Measurements from ENCODE around the gene CLSTN1. TPM values are rescaled to one million over a fixed set of nuclear protein-coding genes. Genes with fewer than 3 reads are reported as not detected.

CLSTN1 gene
- total and polyA plus RNA-seq, 2 of the 13 experiments (the other 11 are each of a cell fraction or from before 2014, with no cell fraction given) = 19.7 to 29.8 TPM

- Histone ChIP-seq H2AFZ (ENCODE audit: low read length) (no peak overlapping the region), H3K4me1 (ENCODE audit: insufficient read depth, low read length) (peaks cover 6% of the 10 kb centered on the region; the same call in 1 of the 2 replicates), H3K9ac (ENCODE audit: insufficient read depth, low read depth, low read length) (no peak overlapping the region), H3K4me3 (replicated peaks in 1 of 3; ENCODE audit: insufficient read depth in 1 of 3, low read depth in 2 of 3, low read length in 3 of 3) (no peak overlapping the region), H4K20me1 (ENCODE audit: insufficient read depth, low read length) (0 out of 2 replicates have a peak, but pooled peaks cover 3% of the 10 kb centered on the region), H3K4me2 (ENCODE audit: low read depth, low read length) (no peak overlapping the region), H3K27ac (ENCODE audit: extremely low read length, insufficient read depth, low read length) (no peak overlapping the region), H3K27me3 (ENCODE audit: control insufficient read depth in 1 of 2, insufficient read depth in 2 of 2, low read length in 2 of 2) (no peaks in the 10 kb centered on the region), H3K9me3 (ENCODE audit: low read length) (0 out of 2 replicates have a peak, but pooled peaks cover 3% of the 10 kb centered on the region), H3K36me3 (replicated peaks in 1 of 2; ENCODE audit: control insufficient read depth in 1 of 2, insufficient read depth in 2 of 2, low read length in 2 of 2) (peaks cover 10 to 41% of the 10 kb centered on the region in 2 experiments; a peak in 4 of 5 replicates), H3K79me2 (ENCODE audit: insufficient read depth, low read length) (no peaks in the 10 kb centered on the region)
- intact Hi-C loops (cut with micrococcal nuclease; ENCODE audit: unreplicated experiment) (no loop called here), in situ Hi-C loops (cut with HindIII; ENCODE audit: extremely low pct_ligation_motif_present, low pct_unique_long_range_greater_than_20kb) (no loop called here)
- ATAC-seq = no peak
- no peak for FAIRE-seq
- CTCF ChIA-PET (ENCODE audit: low intra/inter-chr PET ratio, low total read pairs) = no interaction called here
- DNase-seq (ENCODE audit: low spot score) = no peak
- TF ChIP-seq CEBPG (CRISPR knock-in tag; IDR thresholded peaks at IDR 0.05) (0 out of 2 replicates have a peak, but pooled peaks have one; percentile 10), TCF7 (IDR thresholded peaks at IDR 0.05; ENCODE audit: low read depth) (no peak), CEBPB (IDR thresholded peaks at IDR 0.05; ENCODE audit: borderline replicate concordance, low read depth, low read length) (peak; percentile 38; the same call in 1 of the 2 replicates), ZFP91 (CRISPR knock-in tag; IDR thresholded peaks at IDR 0.05; ENCODE audit: borderline replicate concordance) (no peak)
- 87% methylated on average over 9 of the region's 12 CpGs for WGBS (ENCODE audit: low lambda C conversion rate)
- POLR2A ChIA-PET = no interaction called here
- BruUV-seq (replicated peaks) = no TSS peak
These were observed 28.9 kb upstream of the CLSTN1 start for GRCh38 chr1:9852410-9853248.

- 92% methylated on average over 7 of the region's 8 CpGs for WGBS (ENCODE audit: low lambda C conversion rate)
- Histone ChIP-seq H3K27ac (ENCODE audit: extremely low read length, insufficient read depth, low read length) (no peak overlapping the region), H3K36me3 (replicated peaks in 1 of 2; ENCODE audit: control insufficient read depth in 1 of 2, insufficient read depth in 2 of 2, low read length in 2 of 2) (peaks cover 11 to 40% of the 10 kb centered on the region in 2 experiments; a peak in 4 of 5 replicates), H3K4me2 (ENCODE audit: low read depth, low read length) (no peak overlapping the region), H3K9me3 (ENCODE audit: low read length) (0 out of 2 replicates have a peak, but pooled peaks cover 3% of the 10 kb centered on the region), H3K9ac (ENCODE audit: insufficient read depth, low read depth, low read length) (no peak overlapping the region), H3K4me3 (replicated peaks in 1 of 3; ENCODE audit: insufficient read depth in 1 of 3, low read depth in 2 of 3, low read length in 3 of 3) (no peak overlapping the region), H2AFZ (ENCODE audit: low read length) (no peak overlapping the region), H3K4me1 (ENCODE audit: insufficient read depth, low read length) (peaks cover 6% of the 10 kb centered on the region; the same call in 1 of the 2 replicates), H3K79me2 (ENCODE audit: insufficient read depth, low read length) (no peaks in the 10 kb centered on the region), H4K20me1 (ENCODE audit: insufficient read depth, low read length) (0 out of 2 replicates have a peak, but pooled peaks cover 3% of the 10 kb centered on the region), H3K27me3 (ENCODE audit: control insufficient read depth in 1 of 2, insufficient read depth in 2 of 2, low read length in 2 of 2) (no peaks in the 10 kb centered on the region)
- intact Hi-C loops (cut with micrococcal nuclease; ENCODE audit: unreplicated experiment) (no loop called here), in situ Hi-C loops (cut with HindIII; ENCODE audit: extremely low pct_ligation_motif_present, low pct_unique_long_range_greater_than_20kb) (no loop called here)
- DNase-seq (ENCODE audit: low spot score) (no peak), FAIRE-seq (no peak), ATAC-seq (no peak)
- ChIA-PET POLR2A (no interaction called here), CTCF (ENCODE audit: low intra/inter-chr PET ratio, low total read pairs) (no interaction called here)
- no TSS peak for BruUV-seq (replicated peaks)
- no peak for TF ChIP-seq ZNF562 (CRISPR knock-in tag; IDR thresholded peaks at IDR 0.05; ENCODE audit: borderline replicate concordance)
- TF ChIP-seq ZNF709 (CRISPR knock-in tag; IDR thresholded peaks at IDR 0.05) = no peak
- TF ChIP-seq TBP (CRISPR knock-in tag; IDR thresholded peaks at IDR 0.05) = no peak
- no peak for TF ChIP-seq ZBTB7B (CRISPR knock-in tag; IDR thresholded peaks at IDR 0.05)
- TF ChIP-seq GMEB1 (CRISPR knock-in tag; IDR thresholded peaks at IDR 0.05; ENCODE audit: borderline replicate concordance) = no peak
- TF ChIP-seq ZBTB20 (CRISPR knock-in tag; IDR thresholded peaks at IDR 0.05; ENCODE audit: borderline replicate concordance, low read depth) = no peak
- no peak for TF ChIP-seq SP2 (CRISPR knock-in tag; IDR thresholded peaks at IDR 0.05)
- TF ChIP-seq ZNF691 (CRISPR knock-in tag; IDR thresholded peaks at IDR 0.05; ENCODE audit: borderline replicate concordance, low read depth) = no peak
- no peak for TF ChIP-seq NCOA1 (CRISPR knock-in tag; IDR thresholded peaks at IDR 0.05)
These were observed 28.2 kb upstream of the CLSTN1 start for GRCh38 chr1:9852004-9852403.

Measured in HepG2 (cell line).